ENCODE data around the gene DNAH14.

GRCh38 chr1:225430301-225430700, 500.8 kb downstream of the DNAH14 start:
- TF ChIP-seq TFE3 (CRISPR knock-in tag; IDR thresholded peaks at IDR 0.05): no peak
- TF ChIP-seq ZHX2 (IDR thresholded peaks at IDR 0.05; ENCODE audit: low read depth): no peak
- no peak for TF ChIP-seq ZHX2 (CRISPR knock-in tag; IDR thresholded peaks at IDR 0.05; ENCODE audit: borderline replicate concordance)
- no peak for TF ChIP-seq CTCF (CRISPR knock-in tag; IDR thresholded peaks at IDR 0.05)
- TF ChIP-seq RFX5 (IDR thresholded peaks at IDR 0.05; ENCODE audit: low read depth, low read length): no peak
- TF ChIP-seq ATM (IDR thresholded peaks at IDR 0.05; ENCODE audit: borderline replicate concordance): no peak
- TF ChIP-seq NFE2L1 (CRISPR knock-in tag; IDR thresholded peaks at IDR 0.05; ENCODE audit: borderline replicate concordance): no peak
- no peak for TF ChIP-seq TFAP4 (IDR thresholded peaks at IDR 0.05; ENCODE audit: borderline replicate concordance, low read depth)
